Cardiac muscle cell (in vitro differentiated cells and primary cell): Measurements from ENCODE around the gene LRRC8A. TPM values are rescaled to one million over a fixed set of nuclear protein-coding genes. Genes with fewer than 3 reads are reported as not detected.

ENCODE experiments used
- DNase-seq, 2 donors: peaks; one replicate each; pipeline versions ENCODE4 v3.0.0 to v3.0.0-alpha.2; 2010 to 2017; ENCODE audit warnings: low read depth in 1 of 2, low spot score in 1 of 2
- H3K27ac ChIP-seq: fragments of 200-600 bp; sonication (generic); 2 replicates; pipeline ENCODE4 v1.5.1; 2016
- H3K27me3 ChIP-seq: fragments of 200-600 bp; sonication (generic); 2 replicates; pipeline ENCODE4 v1.6.0; 2016; ENCODE audit warnings: control low read depth
- H3K36me3 ChIP-seq: fragments of 200-600 bp; sonication (generic); 2 replicates; pipeline ENCODE4 v1.5.1; 2016; ENCODE audit warnings: control low read depth
- H3K4me1 ChIP-seq: fragments of 200-600 bp; sonication (generic); 2 replicates; pipeline ENCODE4 v1.8.1; 2017; ENCODE audit warnings: low read depth, mild to moderate bottlenecking, mixed run types
- H3K4me3 ChIP-seq: fragments of 200-600 bp; sonication (generic); 2 replicates; pipeline ENCODE4 v1.5.1; 2016; ENCODE audit warnings: mild to moderate bottlenecking
- H3K9me3 ChIP-seq: fragments of 200-600 bp; sonication (generic); 2 replicates; pipeline ENCODE4 v1.5.1; 2017; ENCODE audit warnings: low read depth, mild to moderate bottlenecking, control low read depth
- polyA plus RNA-seq: library from polyadenylated mRNA; unstranded; fragments of >200 nt; fragmentation: Nextera tagmentation; extraction: Ambion mirVana; gene quantifications from 2 replicates; pipeline ENCODE4 v1.2.1, GENCODE V29; 2016
- total RNA-seq: library from RNA; depleted of rRNA; stranded (reverse); fragments of >200 nt; gene quantifications from 2 replicates; pipeline ENCODE4 v1.2.3, GENCODE V29; 2016
- TF ChIP-seq, protein P1 (sequence below): IDR thresholded peaks from 2 replicates; pipeline ENCODE4 v1.5.1; 2012; ENCODE audit warnings: low read depth, mild to moderate bottlenecking, low read length

The LRRC8A gene
- total and polyA plus RNA-seq, 2 experiments from 2014 or later, result 28.6 to 55.8 TPM

DNA sequence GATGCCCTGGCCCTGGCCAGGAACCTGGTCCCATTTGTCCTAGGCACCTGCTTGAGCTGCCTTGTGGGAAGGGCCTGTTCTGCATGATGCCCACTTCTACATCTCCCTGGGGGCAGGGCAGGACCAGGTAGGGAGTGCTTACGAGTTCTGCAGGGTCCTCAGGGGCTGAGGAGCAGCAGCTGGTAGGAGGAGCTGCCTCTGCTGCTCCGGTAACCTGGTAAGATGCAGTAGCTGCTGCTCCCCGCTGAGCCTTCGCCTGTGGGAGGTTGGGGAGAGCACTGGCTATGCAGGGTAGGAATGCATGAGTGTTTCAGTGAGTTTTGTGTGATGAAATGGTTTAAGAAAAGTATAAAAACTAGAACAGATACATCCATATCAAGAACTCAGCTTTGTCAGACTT lies 13.6 kb downstream of the LRRC8A start:
- Histone ChIP-seq H3K36me3 (peaks cover 4% of the 10 kb centered on the region), H3K4me1 (no peaks in the 10 kb centered on the region), H3K27ac (no peak overlapping the region), H3K4me3 (no peak overlapping the region), H3K27me3 (no peaks in the 10 kb centered on the region), H3K9me3 (no peaks in the 10 kb centered on the region)
- no peak for DNase-seq
- TF ChIP-seq, protein P1, sequence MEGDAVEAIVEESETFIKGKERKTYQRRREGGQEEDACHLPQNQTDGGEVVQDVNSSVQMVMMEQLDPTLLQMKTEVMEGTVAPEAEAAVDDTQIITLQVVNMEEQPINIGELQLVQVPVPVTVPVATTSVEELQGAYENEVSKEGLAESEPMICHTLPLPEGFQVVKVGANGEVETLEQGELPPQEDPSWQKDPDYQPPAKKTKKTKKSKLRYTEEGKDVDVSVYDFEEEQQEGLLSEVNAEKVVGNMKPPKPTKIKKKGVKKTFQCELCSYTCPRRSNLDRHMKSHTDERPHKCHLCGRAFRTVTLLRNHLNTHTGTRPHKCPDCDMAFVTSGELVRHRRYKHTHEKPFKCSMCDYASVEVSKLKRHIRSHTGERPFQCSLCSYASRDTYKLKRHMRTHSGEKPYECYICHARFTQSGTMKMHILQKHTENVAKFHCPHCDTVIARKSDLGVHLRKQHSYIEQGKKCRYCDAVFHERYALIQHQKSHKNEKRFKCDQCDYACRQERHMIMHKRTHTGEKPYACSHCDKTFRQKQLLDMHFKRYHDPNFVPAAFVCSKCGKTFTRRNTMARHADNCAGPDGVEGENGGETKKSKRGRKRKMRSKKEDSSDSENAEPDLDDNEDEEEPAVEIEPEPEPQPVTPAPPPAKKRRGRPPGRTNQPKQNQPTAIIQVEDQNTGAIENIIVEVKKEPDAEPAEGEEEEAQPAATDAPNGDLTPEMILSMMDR, result no peak

DNA sequence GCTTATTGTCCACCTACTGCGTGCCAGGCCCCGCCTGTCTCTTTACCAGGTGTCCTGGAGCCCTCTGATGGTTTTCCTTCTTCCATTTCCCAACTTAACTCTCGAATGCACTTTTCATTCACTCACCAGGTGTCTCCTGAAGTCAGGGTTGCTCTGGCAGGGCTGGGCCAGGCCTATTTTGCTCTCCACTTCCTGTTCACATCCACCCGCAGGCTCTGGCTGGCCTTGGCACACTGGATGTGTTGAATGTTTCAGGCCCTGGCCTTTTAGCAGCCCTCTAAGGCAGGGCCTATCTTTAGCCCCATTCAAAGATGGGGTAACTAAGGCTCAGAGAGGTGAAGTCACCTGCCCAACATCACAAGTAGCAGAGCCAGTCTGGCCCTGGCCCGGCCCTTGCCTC lies 16.4 kb downstream of the LRRC8A start:
- Histone ChIP-seq H3K36me3 (peaks cover 4% of the 10 kb centered on the region), H3K27ac (peak overlapping the region; percentile 21), H3K27me3 (no peaks in the 10 kb centered on the region), H3K9me3 (no peaks in the 10 kb centered on the region), H3K4me3 (no peak overlapping the region), H3K4me1 (no peaks in the 10 kb centered on the region)
- TF ChIP-seq, protein P1, result no peak
- DNase-seq, result no peak

DNA sequence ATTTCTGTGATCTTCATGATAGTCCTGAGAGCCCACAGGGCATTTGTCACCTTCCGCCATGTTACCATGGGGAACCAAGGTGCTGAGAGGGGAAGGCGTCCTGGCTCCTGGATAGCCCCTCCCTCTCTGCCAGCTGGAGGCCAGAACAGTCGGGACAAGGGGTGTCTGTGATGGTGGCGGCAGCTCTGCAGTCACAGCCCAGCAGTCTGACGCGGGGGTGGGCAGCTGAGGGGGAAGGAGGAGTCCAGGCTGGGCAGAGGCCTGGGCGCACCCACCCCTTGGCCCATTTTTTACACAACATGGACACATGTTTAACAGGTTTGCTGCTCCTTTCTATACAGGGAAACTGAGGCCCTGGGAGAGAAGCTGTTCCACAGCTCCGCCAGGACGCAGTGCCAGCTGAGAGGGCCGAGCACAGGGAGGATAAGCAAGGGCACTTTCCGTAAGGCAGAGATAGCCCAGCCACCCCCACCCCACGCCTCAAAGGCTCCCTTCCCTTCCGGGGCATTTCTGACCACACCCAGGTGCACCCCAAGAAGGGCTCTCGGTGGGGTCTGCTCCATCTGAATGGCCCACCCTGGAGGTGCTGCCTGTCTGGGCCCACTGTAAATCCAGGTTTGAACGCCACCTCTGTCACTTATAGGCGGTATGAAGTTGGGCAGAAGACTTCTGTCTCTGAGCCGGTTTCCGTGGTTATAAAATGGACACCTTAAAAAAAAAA lies 17.1 kb downstream of the LRRC8A start:
- Histone ChIP-seq H3K36me3 (peaks cover 4% of the 10 kb centered on the region), H3K4me3 (no peak overlapping the region), H3K27me3 (no peaks in the 10 kb centered on the region), H3K4me1 (no peaks in the 10 kb centered on the region), H3K27ac (peak overlapping the region; percentile 21), H3K9me3 (no peaks in the 10 kb centered on the region)
- no peak for DNase-seq
- TF ChIP-seq, protein P1, result no peak

DNA sequence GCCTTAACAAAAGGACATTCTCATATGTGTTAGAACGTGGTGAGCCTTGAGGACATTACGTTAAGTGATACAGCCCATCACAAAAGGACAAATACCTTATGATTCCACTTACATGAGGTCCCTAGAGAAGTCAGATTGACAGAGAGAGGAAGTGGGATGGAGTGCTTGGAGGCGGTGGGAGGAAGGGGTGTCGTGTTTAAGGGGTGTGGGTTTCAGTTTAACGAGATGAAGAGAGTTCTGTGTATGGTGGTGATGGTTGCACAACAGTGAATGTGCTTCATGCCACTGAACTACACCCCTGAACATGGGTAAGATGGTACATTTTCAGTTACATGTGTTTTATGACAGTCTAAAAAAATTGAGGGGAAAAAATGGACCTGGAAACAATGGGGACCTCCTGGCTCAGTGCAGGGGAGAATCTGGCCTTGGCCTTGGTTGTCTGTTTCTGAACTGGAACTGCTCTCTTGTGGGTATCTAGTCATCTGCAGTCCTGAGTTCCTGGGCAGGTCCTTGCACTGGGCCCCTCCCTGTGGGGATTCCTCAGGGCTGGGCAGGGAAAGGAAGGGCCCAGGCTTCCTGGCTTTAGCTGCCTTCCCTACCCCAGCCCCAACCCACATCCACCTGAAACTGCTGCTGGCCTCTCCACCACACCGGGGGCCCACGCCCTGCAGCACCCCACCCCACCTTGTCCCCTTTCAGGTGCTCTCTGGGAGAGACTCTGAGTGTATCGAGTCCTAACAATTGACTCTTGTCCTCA lies 17.8 kb downstream of the LRRC8A start:
- H3K4me3 ChIP-seq, result no peak overlapping the region
- DNase-seq, result no peak
- H3K27me3 ChIP-seq, result no peaks in the 10 kb centered on the region
- H3K9me3 ChIP-seq, result no peaks in the 10 kb centered on the region
- H3K27ac ChIP-seq, result peak overlapping the region; percentile 15
- TF ChIP-seq, protein P1, result no peak
- no peaks in the 10 kb centered on the region for H3K4me1 ChIP-seq
- peaks cover 4% of the 10 kb centered on the region for H3K36me3 ChIP-seq

DNA sequence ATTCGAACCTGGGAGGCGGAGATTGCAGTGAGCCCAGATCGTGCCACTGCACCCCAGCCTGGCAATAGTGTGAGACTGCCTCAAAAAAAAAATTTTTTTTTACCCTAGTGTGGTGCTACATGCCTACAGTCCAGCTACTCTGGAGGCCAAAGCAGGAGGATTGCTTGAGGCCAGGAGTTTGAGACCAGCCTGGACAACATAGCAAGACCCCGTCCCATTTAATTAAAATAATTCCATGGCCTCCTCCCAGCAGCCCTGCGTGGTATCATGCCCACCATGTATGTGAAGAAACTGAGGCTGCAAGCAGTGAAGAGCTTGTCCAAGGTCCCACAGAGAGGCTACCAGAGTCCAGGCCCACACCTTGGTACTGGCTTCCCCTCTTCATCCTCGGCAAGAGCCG lies 19.4 kb downstream of the LRRC8A start:
- H3K4me3 ChIP-seq, result no peak overlapping the region
- no peak for DNase-seq

More for the DNA sequence above, 19.4 kb downstream of the LRRC8A start:
- Histone ChIP-seq H3K27me3 (no peaks in the 10 kb centered on the region), H3K27ac (no peak overlapping the region), H3K36me3 (no peaks in the 10 kb centered on the region), H3K9me3 (no peaks in the 10 kb centered on the region), H3K4me1 (no peaks in the 10 kb centered on the region)
- TF ChIP-seq, protein P1, result no peak
